D721Med (cell line): ENCODE results near the gene PROK2.

Source experiments
- DNase-seq: peaks from one replicate; pipeline ENCODE4 v3.0.0; 2011; ENCODE audit warnings: low spot score; ENCODE audit not compliant: insufficient read length
- FAIRE-seq: peaks from 2 replicates; lab custom pipeline; 2011; peaks lifted over from hg19 to GRCh38; lab: Jason Lieb, UNC
- TF ChIP-seq, protein P1 (sequence below): IDR thresholded peaks from 2 replicates; pipeline ENCODE4 v1.5.1; 2012; ENCODE audit warnings: mild to moderate bottlenecking, control low read depth; ENCODE audit not compliant: insufficient read depth; ENCODE audit errors: missing control alignments

PROK2 gene

GRCh38 chr3:71784914-71785531 lies at the start of gene PROK2:
TSS of gene PROK2 (minus strand) at chr3:71785148. CDS start at chr3:71785052, 96 bp downstream.
- TF ChIP-seq, protein P1, sequence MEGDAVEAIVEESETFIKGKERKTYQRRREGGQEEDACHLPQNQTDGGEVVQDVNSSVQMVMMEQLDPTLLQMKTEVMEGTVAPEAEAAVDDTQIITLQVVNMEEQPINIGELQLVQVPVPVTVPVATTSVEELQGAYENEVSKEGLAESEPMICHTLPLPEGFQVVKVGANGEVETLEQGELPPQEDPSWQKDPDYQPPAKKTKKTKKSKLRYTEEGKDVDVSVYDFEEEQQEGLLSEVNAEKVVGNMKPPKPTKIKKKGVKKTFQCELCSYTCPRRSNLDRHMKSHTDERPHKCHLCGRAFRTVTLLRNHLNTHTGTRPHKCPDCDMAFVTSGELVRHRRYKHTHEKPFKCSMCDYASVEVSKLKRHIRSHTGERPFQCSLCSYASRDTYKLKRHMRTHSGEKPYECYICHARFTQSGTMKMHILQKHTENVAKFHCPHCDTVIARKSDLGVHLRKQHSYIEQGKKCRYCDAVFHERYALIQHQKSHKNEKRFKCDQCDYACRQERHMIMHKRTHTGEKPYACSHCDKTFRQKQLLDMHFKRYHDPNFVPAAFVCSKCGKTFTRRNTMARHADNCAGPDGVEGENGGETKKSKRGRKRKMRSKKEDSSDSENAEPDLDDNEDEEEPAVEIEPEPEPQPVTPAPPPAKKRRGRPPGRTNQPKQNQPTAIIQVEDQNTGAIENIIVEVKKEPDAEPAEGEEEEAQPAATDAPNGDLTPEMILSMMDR: no peak
- DNase-seq (no peak), FAIRE-seq (no peak)

GRCh38 chr3:71831599-71831998 lies 46.7 kb upstream of the PROK2 start:
- DNase-seq (no peak), FAIRE-seq (no peak)
- TF ChIP-seq, protein P1: no peak

GRCh38 chr3:71825551-71826283 lies 40.8 kb upstream of the PROK2 start:
- no peak for FAIRE-seq
- TF ChIP-seq, protein P1: no peak
- no peak for DNase-seq

DNA sequence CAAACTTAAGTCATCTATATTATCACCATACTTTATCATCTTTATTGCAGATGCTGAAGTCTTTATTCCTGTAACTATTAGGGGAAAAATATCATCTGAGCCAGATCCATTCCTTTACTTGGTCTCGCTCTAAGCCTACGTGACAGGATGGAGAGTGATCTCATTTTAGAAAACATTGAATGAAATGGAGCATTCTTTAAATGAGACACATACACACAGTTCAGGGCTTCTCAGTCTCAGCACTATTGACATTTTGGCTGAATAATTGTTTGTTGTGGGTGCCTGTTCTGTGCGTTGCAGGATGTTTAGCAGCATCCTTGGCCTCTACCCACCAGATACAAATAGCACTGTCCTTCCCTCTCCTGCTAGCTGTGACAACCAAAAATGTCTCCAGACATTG lies 36.2 kb upstream of the PROK2 start:
- TF ChIP-seq, protein P1: no peak
- DNase-seq (no peak), FAIRE-seq (no peak)

GRCh38 chr3:71817262-71817661 lies 32.3 kb upstream of the PROK2 start:
- TF ChIP-seq, protein P1: no peak
- FAIRE-seq (no peak), DNase-seq (no peak)

GRCh38 chr3:71816767-71817156 lies 31.8 kb upstream of the PROK2 start:
- TF ChIP-seq, protein P1: no peak
- no peak for DNase-seq
- no peak for FAIRE-seq
